Measurements from ENCODE around the gene MYMK. TPM values are rescaled to one million over a fixed set of nuclear protein-coding genes. Genes with fewer than 3 reads are reported as not detected.

MYMK gene
- total and polyA plus RNA-seq, 2 of the 13 experiments (the other 11 are each of a cell fraction or from before 2014, with no cell fraction given), result not detected

GRCh38 chr9:133471551-133472276, 53.0 kb downstream of the MYMK start (continued):
- TF ChIP-seq REST (IDR thresholded peaks at IDR 0.05; ENCODE audit: borderline replicate concordance in 1 of 2, low read depth in 1 of 2, low read length in 2 of 2), result no peak
- TF ChIP-seq ZGPAT (CRISPR knock-in tag; IDR thresholded peaks at IDR 0.05), result no peak
- no peak for TF ChIP-seq NR1H2 (CRISPR knock-in tag; IDR thresholded peaks at IDR 0.05; ENCODE audit: borderline replicate concordance, low read depth)

- 90% methylated on average over 6 of the region's 7 CpGs for WGBS (ENCODE audit: low lambda C conversion rate)
- in situ Hi-C loops (cut with HindIII; ENCODE audit: extremely low pct_ligation_motif_present, low pct_unique_long_range_greater_than_20kb) (no loop called here), intact Hi-C loops (cut with micrococcal nuclease; ENCODE audit: unreplicated experiment) (no loop called here)
- no peaks in the 10 kb centered on the region for H3K9me3 ChIP-seq (ENCODE audit: low read length)
- DNase-seq (ENCODE audit: low spot score) (no peak), FAIRE-seq (no peak), ATAC-seq (no peak)
- POLR2A ChIA-PET, result interaction anchor here (1.9 to 2.3 kb wide), 2 partner anchors 10 to 12 kb away, joined by 8 to 11 read pairs; partner anchors contain the start of gene CACFD1
- H3K9ac ChIP-seq (ENCODE audit: insufficient read depth, low read depth, low read length), result no peak overlapping the region
- no peak overlapping the region for H3K4me3 ChIP-seq (replicated peaks in 1 of 3; ENCODE audit: insufficient read depth in 1 of 3, low read depth in 2 of 3, low read length in 3 of 3)
- H3K27me3 ChIP-seq (ENCODE audit: control insufficient read depth in 1 of 2, insufficient read depth in 2 of 2, low read length in 2 of 2), result no peaks in the 10 kb centered on the region
- H2AFZ ChIP-seq (ENCODE audit: low read length), result no peak overlapping the region
- BruUV-seq (replicated peaks), result no TSS peak
- peaks cover 4% of the 10 kb centered on the region in 2 experiments; a peak in 3 of 5 replicates for H3K36me3 ChIP-seq (replicated peaks in 1 of 2; ENCODE audit: control insufficient read depth in 1 of 2, insufficient read depth in 2 of 2, low read length in 2 of 2)
- no peaks in the 10 kb centered on the region for H4K20me1 ChIP-seq (ENCODE audit: insufficient read depth, low read length)
- CTCF ChIA-PET (ENCODE audit: low intra/inter-chr PET ratio, low total read pairs), result no interaction called here
- H3K4me1 ChIP-seq (ENCODE audit: insufficient read depth, low read length), result peaks cover 10% of the 10 kb centered on the region; the same call in 1 of the 2 replicates
- no peak overlapping the region for H3K27ac ChIP-seq (ENCODE audit: extremely low read length, insufficient read depth, low read length)
- no peaks in the 10 kb centered on the region for H3K79me2 ChIP-seq (ENCODE audit: insufficient read depth, low read length)
- TF ChIP-seq PAF1 (CRISPR knock-in tag; IDR thresholded peaks at IDR 0.05) (no peak), THAP7 (CRISPR knock-in tag; IDR thresholded peaks at IDR 0.05) (0 out of 2 replicates have a peak, but pooled peaks have one; percentile 27), ZNF503 (CRISPR knock-in tag; IDR thresholded peaks at IDR 0.05) (no peak), ZNF660 (CRISPR knock-in tag; IDR thresholded peaks at IDR 0.05; ENCODE audit: borderline replicate concordance, low read depth) (no peak)
- no peak overlapping the region for H3K4me2 ChIP-seq (ENCODE audit: low read depth, low read length)
Observed at GRCh38 chr9:133470988-133471387, 53.8 kb downstream of the MYMK start.
